ENCODE data around the gene CACNA2D4.

DNA sequence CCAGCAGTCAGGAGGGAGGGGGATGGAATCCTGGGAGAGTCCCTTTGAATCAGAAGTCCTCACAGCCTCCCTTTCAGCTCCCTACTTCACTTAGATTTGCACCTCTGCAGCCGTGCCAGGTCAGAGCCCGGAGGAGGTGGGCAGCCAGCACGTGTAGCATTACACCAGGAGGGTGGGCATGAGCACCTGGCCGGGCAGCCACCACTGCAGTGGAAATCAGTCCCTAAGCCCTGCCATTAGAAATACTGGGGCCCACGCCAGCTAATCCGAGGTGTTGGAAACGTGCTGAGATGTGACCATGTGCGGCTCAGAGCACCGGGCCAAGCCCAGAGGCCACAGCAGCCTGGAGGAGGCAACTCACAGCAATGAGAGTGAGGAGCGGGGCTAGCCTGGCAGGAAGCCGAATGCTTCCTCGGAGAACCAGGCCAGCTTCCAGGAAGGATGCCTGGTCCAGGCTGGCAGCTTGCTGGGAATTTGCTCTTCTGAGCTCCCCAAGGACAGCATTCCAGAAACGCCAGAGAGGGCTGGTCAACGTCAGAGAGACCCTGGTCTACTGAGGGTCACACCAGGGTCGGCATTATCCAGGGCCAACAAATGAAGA lies 9.4 kb upstream of the CACNA2D4 start:
- TF ChIP-seq, protein P1, sequence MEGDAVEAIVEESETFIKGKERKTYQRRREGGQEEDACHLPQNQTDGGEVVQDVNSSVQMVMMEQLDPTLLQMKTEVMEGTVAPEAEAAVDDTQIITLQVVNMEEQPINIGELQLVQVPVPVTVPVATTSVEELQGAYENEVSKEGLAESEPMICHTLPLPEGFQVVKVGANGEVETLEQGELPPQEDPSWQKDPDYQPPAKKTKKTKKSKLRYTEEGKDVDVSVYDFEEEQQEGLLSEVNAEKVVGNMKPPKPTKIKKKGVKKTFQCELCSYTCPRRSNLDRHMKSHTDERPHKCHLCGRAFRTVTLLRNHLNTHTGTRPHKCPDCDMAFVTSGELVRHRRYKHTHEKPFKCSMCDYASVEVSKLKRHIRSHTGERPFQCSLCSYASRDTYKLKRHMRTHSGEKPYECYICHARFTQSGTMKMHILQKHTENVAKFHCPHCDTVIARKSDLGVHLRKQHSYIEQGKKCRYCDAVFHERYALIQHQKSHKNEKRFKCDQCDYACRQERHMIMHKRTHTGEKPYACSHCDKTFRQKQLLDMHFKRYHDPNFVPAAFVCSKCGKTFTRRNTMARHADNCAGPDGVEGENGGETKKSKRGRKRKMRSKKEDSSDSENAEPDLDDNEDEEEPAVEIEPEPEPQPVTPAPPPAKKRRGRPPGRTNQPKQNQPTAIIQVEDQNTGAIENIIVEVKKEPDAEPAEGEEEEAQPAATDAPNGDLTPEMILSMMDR (IDR thresholded peaks at IDR 0.05), result no peak
- no peak for TF ChIP-seq POLR2A (IDR thresholded peaks at IDR 0.05)

Measured in heart left ventricle (tissue), 13 donors.